ENCODE results near the gene RANGRF. TPM values are rescaled to one million over a fixed set of nuclear protein-coding genes. Genes with fewer than 3 reads are reported as not detected.

The RANGRF gene
- total RNA-seq, 1 donor from 2014 or later = 24.9 TPM

GRCh38 chr17:8337802-8338752, 49.6 kb downstream of the RANGRF start:
- no peak for ATAC-seq

GRCh38 chr17:8338753-8339140, 50.3 kb downstream of the RANGRF start:
- no peak for DNase-seq
- ATAC-seq = no peak
- intact Hi-C loops (cut with micrococcal nuclease) = no loop called here

More at GRCh38 chr17:8337802-8338752, 49.6 kb downstream of the RANGRF start:
- DNase-seq = no peak
- intact Hi-C loops (cut with micrococcal nuclease) = no loop called here

GRCh38 chr17:8339540-8339939, 51.1 kb downstream of the RANGRF start, which contains the start of gene ODF4:
Gene ODF4, plus strand, starts transcription at chr17:8339840. Its CDS starts 212 bp downstream, at chr17:8340052.
- DNase-seq = no peak
- intact Hi-C loops (cut with micrococcal nuclease) = no loop called here
- no peak for ATAC-seq

Other genes starting within 250 kb of the RANGRF start
- not detected for gene ALOX15B, start 249.6 kb upstream of the RANGRF start, total RNA-seq
- not detected for gene ALOX12B, start 201.0 kb upstream of the RANGRF start, total RNA-seq
- gene ALOXE3, start 170.2 kb upstream of the RANGRF start, total RNA-seq = not detected
- gene HES7, start 164.6 kb upstream of the RANGRF start, total RNA-seq = not detected
- 126 TPM for gene PER1, start 136.3 kb upstream of the RANGRF start, total RNA-seq
- gene VAMP2, start 125.7 kb upstream of the RANGRF start, total RNA-seq = 62.3 TPM
- 5.2 TPM for gene TMEM107, start 112.3 kb upstream of the RANGRF start, total RNA-seq
- gene BORCS6, start 98.5 kb upstream of the RANGRF start, total RNA-seq = 9.4 TPM
- gene AURKB, start 78.1 kb upstream of the RANGRF start, total RNA-seq = 0.47 TPM
- 16.2 TPM for gene CTC1, start 40.6 kb upstream of the RANGRF start, total RNA-seq
- gene PFAS, start 39.4 kb upstream of the RANGRF start, total RNA-seq = 12.1 TPM
- 2.2 TPM for gene SLC25A35, start 6.7 kb downstream of the RANGRF start, total RNA-seq
- gene ARHGEF15, start 21.6 kb downstream of the RANGRF start, total RNA-seq = 17.8 TPM
- not detected for gene ODF4, start 51.2 kb downstream of the RANGRF start, total RNA-seq
- gene RPL26, start 94.5 kb downstream of the RANGRF start, total RNA-seq = 1,047 TPM
- not detected for gene RNF222, start 109.2 kb downstream of the RANGRF start, total RNA-seq
- 25.5 TPM for gene NDEL1, start 147.2 kb downstream of the RANGRF start, total RNA-seq

All from left ventricle myocardium superior (tissue), 1 donor.